Measurements from ENCODE around the gene CLINT1.

Gene CLINT1

DNA sequence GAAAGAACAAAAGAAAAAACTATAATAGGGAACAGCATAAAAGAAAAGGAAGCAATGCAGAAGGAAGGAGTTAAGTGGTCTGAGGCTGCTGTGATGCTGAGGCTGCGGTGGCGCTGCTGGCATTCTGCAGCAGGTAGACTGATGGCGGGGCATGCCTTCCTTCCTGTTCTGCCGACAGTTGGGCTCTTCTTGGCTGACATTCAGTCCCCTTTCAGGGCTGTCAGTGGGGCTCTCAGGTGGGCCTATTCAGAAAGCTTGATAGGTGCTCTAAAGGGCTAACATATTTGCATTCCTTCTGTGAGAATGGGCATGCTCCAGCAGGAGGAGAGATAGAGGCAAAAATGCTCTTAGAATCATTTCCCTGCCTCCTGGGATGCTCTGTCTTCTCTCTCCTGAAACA is 5.1 kb upstream of the CLINT1 start:
- TF ChIP-seq, protein P1, sequence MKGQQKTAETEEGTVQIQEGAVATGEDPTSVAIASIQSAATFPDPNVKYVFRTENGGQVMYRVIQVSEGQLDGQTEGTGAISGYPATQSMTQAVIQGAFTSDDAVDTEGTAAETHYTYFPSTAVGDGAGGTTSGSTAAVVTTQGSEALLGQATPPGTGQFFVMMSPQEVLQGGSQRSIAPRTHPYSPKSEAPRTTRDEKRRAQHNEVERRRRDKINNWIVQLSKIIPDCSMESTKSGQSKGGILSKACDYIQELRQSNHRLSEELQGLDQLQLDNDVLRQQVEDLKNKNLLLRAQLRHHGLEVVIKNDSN (IDR thresholded peaks at IDR 0.05), result no peak
- TF ChIP-seq CREB1 (IDR thresholded peaks at IDR 0.05; ENCODE audit: low read depth) (no peak), NFIC (IDR thresholded peaks at IDR 0.05) (no peak), RAD21 (IDR thresholded peaks at IDR 0.05; ENCODE audit: low read depth) (no peak), TAF1 (IDR thresholded peaks at IDR 0.05; ENCODE audit: low read depth) (no peak), TEAD4 (IDR thresholded peaks at IDR 0.05) (no peak), TCF12 (IDR thresholded peaks at IDR 0.05; ENCODE audit: low read depth) (no peak), FOXM1 (IDR thresholded peaks at IDR 0.05; ENCODE audit: borderline replicate concordance, low read depth) (no peak)
- TF ChIP-seq, protein P2, sequence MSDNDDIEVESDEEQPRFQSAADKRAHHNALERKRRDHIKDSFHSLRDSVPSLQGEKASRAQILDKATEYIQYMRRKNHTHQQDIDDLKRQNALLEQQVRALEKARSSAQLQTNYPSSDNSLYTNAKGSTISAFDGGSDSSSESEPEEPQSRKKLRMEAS (IDR thresholded peaks at IDR 0.05), result no peak

DNA sequence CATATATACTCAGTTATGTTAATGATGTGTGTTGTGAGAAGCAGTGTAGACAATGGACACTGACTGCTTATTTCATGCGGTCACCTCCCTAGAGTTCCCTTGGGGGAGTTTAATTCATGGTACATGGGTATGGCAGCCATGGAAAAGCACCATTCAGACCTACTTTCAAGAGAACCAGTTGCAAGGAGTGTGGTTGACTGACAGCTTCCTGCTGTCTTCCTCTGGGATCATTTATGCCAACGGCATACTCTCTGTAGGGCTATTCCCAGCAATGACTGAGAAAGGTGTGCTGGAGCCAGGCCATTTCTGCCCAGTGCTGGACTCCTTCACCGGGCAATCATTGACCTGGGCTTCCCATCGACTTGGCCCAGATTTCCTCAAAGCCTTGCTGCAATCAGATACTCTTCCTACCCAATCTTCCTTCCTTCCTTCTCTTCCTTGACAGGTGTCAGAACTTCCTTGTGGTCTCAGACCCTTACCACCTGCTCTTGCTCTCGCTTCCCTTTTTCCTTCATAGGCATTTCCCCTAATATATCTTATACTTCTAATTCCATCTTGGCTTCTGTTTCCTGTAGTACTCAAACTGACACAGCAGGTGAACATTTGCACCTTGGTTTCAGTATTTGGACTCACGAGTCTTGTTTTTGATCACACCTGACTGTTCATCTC is 3.4 kb upstream of the CLINT1 start:
- TF ChIP-seq EGR1 (IDR thresholded peaks at IDR 0.05), result no peak
- TF ChIP-seq CREB1 (IDR thresholded peaks at IDR 0.05; ENCODE audit: low read depth), result no peak
- TF ChIP-seq YY1 (IDR thresholded peaks at IDR 0.05; ENCODE audit: low read depth), result no peak
- TF ChIP-seq TCF12 (IDR thresholded peaks at IDR 0.05; ENCODE audit: low read depth), result no peak
- TF ChIP-seq RAD21 (IDR thresholded peaks at IDR 0.05; ENCODE audit: low read depth), result no peak
- TF ChIP-seq, protein P2 (IDR thresholded peaks at IDR 0.05), result no peak
- TF ChIP-seq EP300 (IDR thresholded peaks at IDR 0.05; ENCODE audit: borderline replicate concordance), result no peak

DNA sequence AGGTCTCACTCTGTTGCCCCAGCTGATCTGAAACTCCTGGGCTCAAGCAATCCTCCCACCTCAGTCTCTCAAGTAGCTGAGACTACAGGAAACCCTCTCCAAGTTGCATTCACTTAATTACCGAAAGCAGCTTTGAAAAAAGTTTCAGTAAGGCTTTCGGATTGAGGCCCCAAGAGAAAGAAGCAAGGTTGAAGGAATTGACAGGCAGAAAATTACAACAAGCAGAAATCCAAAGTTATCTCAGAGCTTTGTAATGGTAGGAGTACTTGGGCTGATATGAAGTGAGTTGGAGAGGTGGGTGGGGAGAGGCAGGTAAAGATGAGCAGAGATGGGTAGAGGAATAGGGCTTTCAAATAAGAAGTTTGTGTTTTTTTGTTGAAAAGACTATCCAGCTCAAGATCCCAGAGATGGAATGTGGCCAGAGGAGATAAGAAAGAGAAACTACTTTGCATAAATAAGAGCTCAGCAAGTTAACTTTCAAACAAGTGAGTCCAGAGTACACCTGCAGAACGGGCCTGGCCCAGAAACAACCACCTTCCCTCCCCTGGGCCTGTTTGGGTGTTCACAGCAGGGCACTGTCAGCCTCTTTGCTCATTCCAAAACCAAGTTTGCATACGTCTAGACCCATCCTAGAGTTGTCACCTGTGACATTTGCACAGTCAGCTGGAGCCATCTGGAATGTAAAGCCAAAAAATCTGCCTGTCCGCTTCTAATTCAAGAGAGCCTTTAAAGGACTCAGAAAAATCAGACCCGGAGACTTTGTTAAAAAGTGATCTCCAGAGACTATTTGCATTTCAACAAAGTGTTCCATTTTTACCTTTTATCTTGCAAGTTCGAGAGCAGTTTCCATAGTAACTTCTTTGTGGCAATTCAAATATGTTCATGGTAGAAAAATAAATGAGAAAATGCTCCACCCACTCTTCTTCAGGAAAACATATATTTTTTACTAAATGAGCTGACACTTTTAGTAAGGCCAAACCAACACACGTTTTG is 2.2 kb upstream of the CLINT1 start:
- TF ChIP-seq FOXM1 (IDR thresholded peaks at IDR 0.05; ENCODE audit: borderline replicate concordance, low read depth), result no peak
- TF ChIP-seq CEBPB (IDR thresholded peaks at IDR 0.05), result no peak
- no peak for TF ChIP-seq YY1 (IDR thresholded peaks at IDR 0.05; ENCODE audit: low read depth)

DNA sequence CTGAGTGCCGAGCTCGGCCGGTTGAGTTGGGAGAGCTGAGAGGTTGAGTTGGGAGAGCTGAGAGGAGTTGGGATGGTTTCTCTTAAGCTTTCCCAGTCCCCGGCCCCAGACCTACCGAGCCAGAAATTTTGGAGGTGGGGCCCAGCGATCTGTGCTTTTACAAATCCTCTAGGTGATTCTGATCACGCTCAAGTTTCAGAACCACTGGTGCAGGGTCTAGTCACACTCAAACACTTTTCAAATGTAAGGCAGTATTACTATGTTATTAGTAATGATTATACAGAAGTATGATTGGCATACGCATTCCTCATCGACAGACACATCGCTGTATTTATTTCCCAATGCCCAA is 256 bp upstream of the CLINT1 start:
- TF ChIP-seq, protein P1 (IDR thresholded peaks at IDR 0.05), result no peak
- no peak for TF ChIP-seq FOXM1 (IDR thresholded peaks at IDR 0.05; ENCODE audit: borderline replicate concordance, low read depth)
- TF ChIP-seq CEBPB (IDR thresholded peaks at IDR 0.05), result no peak
- TF ChIP-seq EP300 (IDR thresholded peaks at IDR 0.05; ENCODE audit: borderline replicate concordance), result no peak
- no peak for TF ChIP-seq TEAD4 (IDR thresholded peaks at IDR 0.05)
- TF ChIP-seq ZBTB7A (IDR thresholded peaks at IDR 0.05; ENCODE audit: low read depth), result no peak
- no peak for TF ChIP-seq NFIC (IDR thresholded peaks at IDR 0.05)
- no peak for TF ChIP-seq TCF12 (IDR thresholded peaks at IDR 0.05; ENCODE audit: low read depth)
- TF ChIP-seq YY1 (IDR thresholded peaks at IDR 0.05; ENCODE audit: low read depth), result no peak
- no peak for TF ChIP-seq TAF1 (IDR thresholded peaks at IDR 0.05; ENCODE audit: low read depth)
- no peak for TF ChIP-seq EGR1 (IDR thresholded peaks at IDR 0.05)
- no peak for TF ChIP-seq RAD21 (IDR thresholded peaks at IDR 0.05; ENCODE audit: low read depth)
- TF ChIP-seq, protein P3, sequence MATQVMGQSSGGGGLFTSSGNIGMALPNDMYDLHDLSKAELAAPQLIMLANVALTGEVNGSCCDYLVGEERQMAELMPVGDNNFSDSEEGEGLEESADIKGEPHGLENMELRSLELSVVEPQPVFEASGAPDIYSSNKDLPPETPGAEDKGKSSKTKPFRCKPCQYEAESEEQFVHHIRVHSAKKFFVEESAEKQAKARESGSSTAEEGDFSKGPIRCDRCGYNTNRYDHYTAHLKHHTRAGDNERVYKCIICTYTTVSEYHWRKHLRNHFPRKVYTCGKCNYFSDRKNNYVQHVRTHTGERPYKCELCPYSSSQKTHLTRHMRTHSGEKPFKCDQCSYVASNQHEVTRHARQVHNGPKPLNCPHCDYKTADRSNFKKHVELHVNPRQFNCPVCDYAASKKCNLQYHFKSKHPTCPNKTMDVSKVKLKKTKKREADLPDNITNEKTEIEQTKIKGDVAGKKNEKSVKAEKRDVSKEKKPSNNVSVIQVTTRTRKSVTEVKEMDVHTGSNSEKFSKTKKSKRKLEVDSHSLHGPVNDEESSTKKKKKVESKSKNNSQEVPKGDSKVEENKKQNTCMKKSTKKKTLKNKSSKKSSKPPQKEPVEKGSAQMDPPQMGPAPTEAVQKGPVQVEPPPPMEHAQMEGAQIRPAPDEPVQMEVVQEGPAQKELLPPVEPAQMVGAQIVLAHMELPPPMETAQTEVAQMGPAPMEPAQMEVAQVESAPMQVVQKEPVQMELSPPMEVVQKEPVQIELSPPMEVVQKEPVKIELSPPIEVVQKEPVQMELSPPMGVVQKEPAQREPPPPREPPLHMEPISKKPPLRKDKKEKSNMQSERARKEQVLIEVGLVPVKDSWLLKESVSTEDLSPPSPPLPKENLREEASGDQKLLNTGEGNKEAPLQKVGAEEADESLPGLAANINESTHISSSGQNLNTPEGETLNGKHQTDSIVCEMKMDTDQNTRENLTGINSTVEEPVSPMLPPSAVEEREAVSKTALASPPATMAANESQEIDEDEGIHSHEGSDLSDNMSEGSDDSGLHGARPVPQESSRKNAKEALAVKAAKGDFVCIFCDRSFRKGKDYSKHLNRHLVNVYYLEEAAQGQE (IDR thresholded peaks at IDR 0.05; ENCODE audit: low read depth), result no peak
- no peak for TF ChIP-seq CREB1 (IDR thresholded peaks at IDR 0.05; ENCODE audit: low read depth)
- TF ChIP-seq, protein P2 (IDR thresholded peaks at IDR 0.05), result no peak

DNA sequence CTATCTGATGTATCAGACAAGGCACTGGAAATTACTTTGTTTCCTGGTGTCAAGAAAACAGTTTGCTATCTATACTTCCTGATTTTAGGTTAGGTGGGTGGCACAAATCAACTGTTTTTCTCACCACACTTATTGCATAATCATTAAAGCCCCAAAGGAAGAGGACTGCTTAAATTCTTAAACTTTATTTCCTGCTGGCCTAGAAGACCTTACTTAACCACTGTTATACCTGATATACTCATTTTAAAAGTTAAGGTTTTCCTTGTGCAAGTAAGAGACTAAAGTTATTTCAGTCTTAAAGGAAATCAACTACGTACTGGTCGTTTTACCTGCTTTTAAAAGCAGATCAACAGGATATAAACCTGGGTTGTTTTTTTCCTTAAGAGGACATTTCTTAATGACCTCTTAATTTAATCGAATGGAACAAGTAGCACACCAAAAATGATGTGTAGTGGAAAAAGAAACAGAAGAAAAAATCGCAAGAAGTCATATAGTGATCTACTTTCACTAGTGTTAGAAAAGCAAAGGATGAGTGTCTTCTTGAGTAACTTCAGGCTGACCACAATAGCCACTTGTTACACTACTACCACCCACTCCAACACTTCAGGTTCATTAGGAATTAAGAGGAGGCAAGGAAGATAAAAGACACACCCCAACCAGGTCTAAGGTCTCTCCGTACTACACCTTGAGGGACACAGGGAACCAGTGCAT is 974 bp downstream of the CLINT1 start:
- no peak for TF ChIP-seq CREB1 (IDR thresholded peaks at IDR 0.05; ENCODE audit: low read depth)
- 0 out of 2 replicates have a peak, but pooled peaks have one; percentile 39 for TF ChIP-seq CEBPB (IDR thresholded peaks at IDR 0.05)

DNA sequence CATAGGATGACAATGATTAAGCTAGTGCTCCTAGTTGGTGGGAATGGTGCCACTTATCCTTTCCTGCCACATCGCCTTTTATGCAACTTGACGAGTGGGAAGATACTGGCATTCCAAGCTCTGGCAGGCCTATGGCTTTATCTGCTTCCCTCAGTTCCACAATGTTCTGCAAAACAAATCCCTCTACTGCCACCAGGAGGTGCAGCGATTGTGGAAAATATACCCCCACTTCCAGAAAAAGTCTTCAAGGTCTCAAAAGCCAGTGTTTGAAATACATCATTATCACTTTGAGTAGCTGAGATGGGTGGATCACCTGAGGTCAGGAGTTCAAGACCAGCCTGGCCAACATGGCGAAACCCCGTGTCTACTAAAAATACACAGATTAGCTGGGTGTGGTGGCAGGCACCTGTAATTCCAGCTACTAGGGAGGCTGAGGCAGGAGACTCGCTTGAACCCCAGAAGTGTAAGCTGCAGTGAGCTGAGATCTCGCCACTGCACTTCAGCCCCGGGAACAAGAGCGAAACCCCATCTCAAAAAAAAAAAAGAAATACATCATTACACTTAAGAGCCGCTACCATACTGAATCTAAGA is 3.4 kb downstream of the CLINT1 start:
- TF ChIP-seq, protein P2 (IDR thresholded peaks at IDR 0.05), result no peak
- TF ChIP-seq RAD21 (IDR thresholded peaks at IDR 0.05; ENCODE audit: low read depth) (peak; percentile 66), EGR1 (IDR thresholded peaks at IDR 0.05) (no peak)
